GM23248 (cell line): ENCODE data around the gene MAPK8IP3. TPM values are rescaled to one million over a fixed set of nuclear protein-coding genes. Genes with fewer than 3 reads are reported as not detected.

Source experiments
- DNase-seq: peaks from one replicate; pipeline ENCODE4 v3.0.0-alpha.2; 2015
- H2AFZ ChIP-seq: fragments of 200-600 bp; sonication (generic); 2 replicates; pipeline ENCODE4 v1.6.1; 2016; ENCODE audit warnings: antibody characterized with exemption
- H3F3A ChIP-seq: fragments of 200-600 bp; sonication (generic); 2 replicates; pipeline ENCODE4 v1.6.1; 2016; ENCODE audit warnings: mild to moderate bottlenecking, antibody characterized with exemption, mixed run types; ENCODE audit not compliant: insufficient read depth
- H3K27ac ChIP-seq: fragments of 200-600 bp; sonication (generic); 2 replicates; pipeline ENCODE4 v1.5.1; 2016; ENCODE audit warnings: mild to moderate bottlenecking
- H3K27me3 ChIP-seq: fragments of 200-600 bp; sonication (generic); replicated peaks from 2 replicates; pipeline ENCODE4 v1.6.1; 2016; ENCODE audit warnings: mild to moderate bottlenecking; ENCODE audit not compliant: insufficient read depth
- H3K36me3 ChIP-seq: fragments of 200-600 bp; sonication (generic); 2 replicates; pipeline ENCODE4 v1.6.1; 2016; ENCODE audit warnings: low read depth, mild to moderate bottlenecking
- H3K4me1 ChIP-seq: fragments of 200-600 bp; sonication (generic); 2 replicates; pipeline ENCODE4 v1.6.1; 2016; ENCODE audit warnings: mild to moderate bottlenecking; ENCODE audit not compliant: insufficient read depth
- H3K4me2 ChIP-seq: fragments of 200-600 bp; sonication (generic); one replicate; pipeline ENCODE4 v1.6.1; 2016; ENCODE audit warnings: mild to moderate bottlenecking; ENCODE audit not compliant: unreplicated experiment
- H3K4me3 ChIP-seq: fragments of 200-600 bp; sonication (generic); 2 replicates; pipeline ENCODE4 v1.5.1; 2016; ENCODE audit warnings: mild to moderate bottlenecking
- H3K79me2 ChIP-seq: fragments of 200-600 bp; sonication (generic); 2 replicates; pipeline ENCODE4 v1.6.1; 2016; ENCODE audit warnings: mild to moderate bottlenecking; ENCODE audit not compliant: insufficient read depth
- H3K9ac ChIP-seq: fragments of 200-600 bp; sonication (generic); 2 replicates; pipeline ENCODE4 v1.6.1; 2016; ENCODE audit warnings: mild to moderate bottlenecking
- H3K9me2 ChIP-seq: fragments of 200-600 bp; sonication (generic); 2 replicates; pipeline ENCODE4 v1.6.1; 2016; ENCODE audit warnings: mixed run types, mild to moderate bottlenecking, moderate library complexity; ENCODE audit not compliant: insufficient read depth
- H3K9me3 ChIP-seq: fragments of 200-600 bp; sonication (generic); one replicate; pipeline ENCODE4 v1.6.1; 2017; ENCODE audit warnings: low read depth
- H4K20me1 ChIP-seq: fragments of 200-600 bp; sonication (generic); 2 replicates; pipeline ENCODE4 v1.6.0; 2016; ENCODE audit not compliant: insufficient read depth
- EZH2 ChIP-seq: fragments of 200-600 bp; sonication (generic); IDR thresholded peaks from 2 replicates; pipeline ENCODE4 v1.6.1; 2018; ENCODE audit warnings: antibody characterized with exemption, mild to moderate bottlenecking; ENCODE audit not compliant: insufficient read depth, poor library complexity, severe bottlenecking
- EZH2phosphoT487 ChIP-seq: fragments of 200-600 bp; sonication (generic); IDR thresholded peaks from 2 replicates; pipeline ENCODE4 v1.6.1; 2018; ENCODE audit warnings: antibody characterized with exemption, moderate library complexity, mild to moderate bottlenecking, low read depth; ENCODE audit not compliant: insufficient read depth
- WGBS, 2 experiments: methylation state at CpG; one replicate each; pipeline ENCODE4 v1.1.6; 2015 to 2017; ENCODE audit warnings: low lambda C conversion rate in 2 of 2, low coverage in 1 of 2; ENCODE audit errors: missing lambda C conversion rate in 2 of 2; 5-methylcytosine and 5-hydroxymethylcytosine counted together
- in situ Hi-C: fragments of 300-500 bp; cut with MboI; formaldehyde crosslinking; loops from 2 replicates; pipeline ENCODE4 v1.15.0; 2020
- polyA plus RNA-seq: library from polyadenylated mRNA; unstranded; fragments of >200 nt; fragmentation: Nextera tagmentation; extraction: Ambion mirVana; gene quantifications from 2 replicates; pipeline ENCODE4 v1.2.1, GENCODE V29; 2016
- total RNA-seq: library from RNA; depleted of rRNA; stranded (reverse); fragments of >200 nt; shearing (Covaris generic); gene quantifications from 2 replicates; pipeline ENCODE4 v1.2.3, GENCODE V29; 2014

Gene MAPK8IP3
- total and polyA plus RNA-seq, 2 experiments from 2014 or later = 10.0 to 28.3 TPM

DNA sequence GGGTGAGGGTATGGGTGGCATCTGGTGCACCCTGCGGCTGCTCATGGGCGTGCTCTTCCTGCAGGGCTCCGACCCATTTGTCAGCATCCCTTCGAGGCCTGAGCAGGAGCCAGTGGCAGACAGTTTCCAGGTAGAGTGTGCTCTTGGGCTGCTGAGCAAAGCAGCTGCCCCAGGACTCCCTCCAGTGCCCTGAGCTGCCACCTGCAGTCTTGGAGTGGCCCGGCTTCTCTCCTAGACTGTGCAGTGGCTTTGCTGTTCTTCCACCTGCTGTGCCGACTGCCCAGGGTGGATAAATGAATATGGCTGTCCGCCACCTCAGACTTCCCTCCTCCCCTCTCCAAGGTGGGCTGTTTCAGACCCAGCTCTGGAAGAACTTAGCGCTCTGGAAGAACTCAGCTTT is 38.7 kb upstream of the MAPK8IP3 start:
- Histone ChIP-seq H3K9me3 (no peaks in the 10 kb centered on the region), H3K27me3 (no peaks in the 10 kb centered on the region), H3K27ac (no peak overlapping the region), H3K4me2 (no peak overlapping the region), H3K36me3 (peaks cover 26% of the 10 kb centered on the region), H3K79me2 (no peaks in the 10 kb centered on the region), H3K9ac (no peak overlapping the region), H4K20me1 (no peaks in the 10 kb centered on the region), H3K4me1 (no peaks in the 10 kb centered on the region), H3F3A (no peaks in the 10 kb centered on the region), H2AFZ (no peak overlapping the region), H3K9me2 (no peaks in the 10 kb centered on the region), H3K4me3 (no peak overlapping the region)
- TF ChIP-seq EZH2phosphoT487 (no peak), EZH2 (no peak)
- DNase-seq = no peak
- in situ Hi-C loops = no loop called here
- 97 to 99% methylated on average over 8 of the region's 8 CpGs for WGBS, 2 experiments

DNA sequence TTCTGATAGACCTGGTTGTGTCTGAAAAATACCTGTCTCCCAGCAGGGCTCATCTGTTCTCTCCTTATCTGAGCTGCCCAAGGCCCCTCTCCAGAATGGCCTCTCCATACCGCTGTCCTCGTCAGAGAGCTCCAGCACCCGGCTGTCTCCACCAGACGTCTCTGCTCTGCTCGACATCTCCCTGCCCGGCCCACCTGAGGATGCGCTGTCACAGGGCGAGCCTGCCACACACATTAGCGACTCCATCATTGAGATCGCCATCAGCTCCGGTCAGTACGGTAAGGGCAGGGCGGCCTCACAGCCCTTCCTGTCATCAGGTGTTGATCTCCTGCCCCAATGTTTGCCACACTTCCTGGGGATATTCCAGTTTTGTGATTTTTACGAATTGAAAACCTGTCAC is 38.1 kb upstream of the MAPK8IP3 start:
- no peaks in the 10 kb centered on the region for H3K4me1 ChIP-seq
- TF ChIP-seq EZH2phosphoT487 (no peak), EZH2 (no peak)
- no peak overlapping the region for H3K4me3 ChIP-seq
- DNase-seq = no peak
- H3K9ac ChIP-seq = no peak overlapping the region
- no peak overlapping the region for H2AFZ ChIP-seq
- H3F3A ChIP-seq = no peaks in the 10 kb centered on the region
- no peaks in the 10 kb centered on the region for H3K79me2 ChIP-seq
- H3K9me3 ChIP-seq = no peaks in the 10 kb centered on the region
- H3K4me2 ChIP-seq = no peak overlapping the region
- H3K9me2 ChIP-seq = no peaks in the 10 kb centered on the region
- no peak overlapping the region for H3K27ac ChIP-seq
- WGBS, 2 experiments = 96 to 98% methylated on average over 14 of the region's 14 CpGs
- H3K36me3 ChIP-seq = peaks cover 29% of the 10 kb centered on the region
- in situ Hi-C loops = no loop called here
- no peaks in the 10 kb centered on the region for H4K20me1 ChIP-seq
- no peaks in the 10 kb centered on the region for H3K27me3 ChIP-seq

DNA sequence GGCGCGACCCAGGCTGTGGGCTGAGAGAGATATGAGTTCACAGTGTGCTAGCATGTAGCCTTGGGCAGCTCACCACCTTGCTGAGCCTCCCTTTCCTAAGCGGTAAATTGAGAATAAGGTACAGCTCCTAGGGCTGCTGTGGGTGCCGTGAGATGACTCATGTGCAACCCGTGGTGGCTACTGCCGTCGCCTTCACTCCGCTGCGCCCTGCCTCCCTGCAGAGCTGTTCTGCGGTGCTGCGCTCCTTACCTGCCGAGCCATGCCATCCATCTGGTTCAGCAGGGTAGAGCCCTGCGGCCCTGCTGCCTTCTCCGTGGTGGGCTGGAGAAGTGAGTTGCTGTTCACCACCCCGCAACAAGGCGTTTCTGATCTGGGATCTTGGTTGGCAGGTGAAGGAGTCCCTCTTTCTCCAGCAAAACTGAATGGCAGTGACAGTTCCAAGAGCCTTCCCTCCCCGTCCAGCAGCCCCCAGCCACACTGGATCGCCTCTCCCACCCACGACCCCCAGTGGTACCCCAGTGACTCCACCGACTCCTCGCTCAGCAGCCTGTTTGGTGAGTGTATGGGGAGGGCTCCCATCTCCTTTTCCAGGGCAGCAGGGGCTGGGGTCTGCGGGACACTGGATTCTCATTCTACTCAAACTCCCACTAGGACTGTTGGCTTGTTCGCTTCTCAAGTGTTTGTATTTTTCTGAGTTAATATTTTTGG is 37.2 kb upstream of the MAPK8IP3 start:
- no peaks in the 10 kb centered on the region for H3K79me2 ChIP-seq
- no peaks in the 10 kb centered on the region for H3K27me3 ChIP-seq
- no peak overlapping the region for H3K27ac ChIP-seq
- WGBS, 2 experiments = 96 to 97% methylated on average over 22 to 23 of the region's 23 CpGs
- no peak overlapping the region for H3K9ac ChIP-seq
- DNase-seq = no peak
- no peaks in the 10 kb centered on the region for H3K4me1 ChIP-seq
- H2AFZ ChIP-seq = no peak overlapping the region
- H3F3A ChIP-seq = no peaks in the 10 kb centered on the region
- in situ Hi-C loops = no loop called here
- no peak overlapping the region for H3K4me2 ChIP-seq
- H3K9me2 ChIP-seq = no peaks in the 10 kb centered on the region
- no peak overlapping the region for H3K4me3 ChIP-seq
- no peaks in the 10 kb centered on the region for H3K9me3 ChIP-seq
- H3K36me3 ChIP-seq = peaks cover 21% of the 10 kb centered on the region; the same call in 1 of the 2 replicates
- TF ChIP-seq EZH2phosphoT487 (no peak), EZH2 (no peak)
- H4K20me1 ChIP-seq = no peaks in the 10 kb centered on the region

DNA sequence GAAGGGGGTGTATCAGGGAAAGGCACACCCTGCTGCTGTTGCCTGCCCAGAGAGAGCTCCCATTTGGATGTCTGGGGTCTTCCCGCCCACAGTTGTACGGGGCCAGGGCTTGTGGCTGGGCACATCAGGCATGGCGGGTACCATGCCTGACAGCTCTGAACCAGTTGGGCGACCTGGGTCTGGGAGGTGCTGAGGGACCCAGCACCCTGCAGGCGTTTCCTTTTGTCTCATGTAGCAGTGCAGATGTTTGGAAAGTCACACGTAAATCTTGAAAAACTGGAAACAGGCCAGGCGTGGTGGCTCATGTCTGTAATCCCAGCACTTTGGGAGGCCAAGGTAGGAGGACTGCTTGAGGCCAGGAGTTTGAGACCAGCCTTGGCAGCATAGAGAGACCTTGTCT is 36.3 kb upstream of the MAPK8IP3 start:
- Histone ChIP-seq H3K4me2 (no peak overlapping the region), H3K79me2 (no peaks in the 10 kb centered on the region), H3K4me3 (no peak overlapping the region), H3K4me1 (peaks cover 3% of the 10 kb centered on the region), H3K27ac (no peak overlapping the region), H3K27me3 (no peaks in the 10 kb centered on the region), H3K9me3 (no peaks in the 10 kb centered on the region), H2AFZ (no peak overlapping the region), H4K20me1 (no peaks in the 10 kb centered on the region), H3K9me2 (no peaks in the 10 kb centered on the region), H3K9ac (no peak overlapping the region), H3K36me3 (peaks cover 16% of the 10 kb centered on the region; the same call in 1 of the 2 replicates), H3F3A (no peaks in the 10 kb centered on the region)
- in situ Hi-C loops = no loop called here
- WGBS, 2 experiments = 93 to 95% methylated on average over 7 of the region's 7 CpGs
- DNase-seq = no peak
- TF ChIP-seq EZH2 (no peak), EZH2phosphoT487 (no peak)
